Heart left ventricle (tissue), 13 donors: ENCODE results near the gene SPATA1.

Experiments used
- CTCF ChIP-seq, 12 donors: fragments of 200-600 bp; sonication (generic) in 4 of 12; IDR thresholded peaks; one replicate each; pipeline versions ENCODE4 v1.5.0 to v1.8.0; 2018 to 2022; ENCODE audit warnings: antibody characterized with exemption in 12 of 12, mild to moderate bottlenecking in 5 of 12
- POLR2A ChIP-seq, 2 donors: fragments of 450-650 bp; IDR thresholded peaks; one replicate each; pipeline ENCODE4 v1.6.1; 2017; ENCODE audit warnings: antibody characterized with exemption in 2 of 2, mild to moderate bottlenecking in 2 of 2, moderate library complexity in 2 of 2
- donor health status: ischemic (EF 13 %, LVEDD 7.1; RV severe dilation, severe dysfunction).
- donor health status: DM: no; HTN: yes; CAD: no.
- donor health status: DM: no; HTN: no; CAD: no.
- donor health status: ischemic (EF 25% LVEDD 6.9; RV normal size, moderate dysfunction).
- donor health status: ischemic (EF 25% LVEDD 5.7; RV mildly dilated, moderate dysfunction).
- donor health status: ischemic (EF 35%, LVEDD 5.7; RV mildly dilated, moderate dysfunction).
- donor health status: nonischemic (EF 11% LVEDD 7.7; RV severe dilation, severe dysfunction).
- donor health status: DM: yes; HTN: yes; CAD: no.
- donor health status: PGD.
- donor health status: ischemic (EF 29% LVEDD 5.4; RV normal size, mild dysfunction).
- donor health status: nonischemic (EF 23%, LVEDD 6.1; RV moderate dilation, normal function).

DNA sequence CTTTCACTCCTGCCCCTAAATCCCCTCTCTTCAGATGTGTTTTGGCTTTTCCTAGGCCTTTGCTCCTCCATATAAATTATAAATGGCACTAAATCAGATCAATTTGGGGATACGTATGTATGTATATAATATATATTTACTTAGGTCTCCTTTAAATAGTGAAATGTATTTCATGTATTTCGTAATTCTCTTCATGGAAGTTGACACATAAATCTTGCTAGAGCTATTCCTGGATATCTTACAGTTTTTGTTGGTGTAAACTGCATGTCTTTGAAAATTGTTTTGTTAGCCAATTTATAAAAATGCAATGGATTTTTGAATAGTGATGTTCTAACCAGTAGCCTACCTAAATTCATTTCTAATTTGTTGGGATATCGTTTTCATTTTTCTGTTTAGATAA, 18.1 kb upstream of the SPATA1 start:
- no peak for TF ChIP-seq POLR2A (IDR thresholded peaks at IDR 0.05)
- TF ChIP-seq CTCF (IDR thresholded peaks at IDR 0.05): no peak
